H9 (cell line): ENCODE measurements around the gene JAKMIP1. TPM values are rescaled to one million over a fixed set of nuclear protein-coding genes. Genes with fewer than 3 reads are reported as not detected.

Experiments used
- DNase-seq: peaks from one replicate; pipeline ENCODE4 v3.0.0-alpha.2; 2017
- H2AFZ ChIP-seq: one replicate; pipeline ENCODE4 v1.6.1; 2013; ENCODE audit warnings: mild to moderate bottlenecking, low read length, control low read depth, moderate library complexity
- H2AK5ac ChIP-seq: 2 replicates; pipeline ENCODE4 v1.6.1; 2013; ENCODE audit warnings: low read length, control low read depth, mixed read lengths; ENCODE audit not compliant: insufficient read length
- H2BK120ac ChIP-seq: one replicate; pipeline ENCODE4 v1.6.1; 2013; ENCODE audit warnings: low read depth, mild to moderate bottlenecking, low read length, control low read depth, inconsistent platforms; ENCODE audit not compliant: poor library complexity, severe bottlenecking
- H2BK12ac ChIP-seq: 2 replicates; pipeline ENCODE4 v1.6.1; 2013; ENCODE audit warnings: low read length, control low read depth, mixed read lengths, low read depth; ENCODE audit not compliant: insufficient read length
- H2BK15ac ChIP-seq: 2 replicates; pipeline ENCODE4 v1.6.1; 2013; ENCODE audit warnings: low read depth, low read length, control low read depth
- H2BK20ac ChIP-seq: one replicate; pipeline ENCODE4 v1.6.1; 2013; ENCODE audit warnings: low read depth, mild to moderate bottlenecking, low read length, control low read depth, inconsistent platforms; ENCODE audit not compliant: poor library complexity, severe bottlenecking
- H2BK5ac ChIP-seq: 2 replicates; pipeline ENCODE4 v1.6.1; 2013; ENCODE audit warnings: low read length, control low read depth, mixed read lengths; ENCODE audit not compliant: insufficient read length
- H3K14ac ChIP-seq: 2 replicates; pipeline ENCODE4 v1.6.1; 2013; ENCODE audit warnings: low read length, control low read depth; ENCODE audit not compliant: insufficient read depth
- H3K18ac ChIP-seq: 2 replicates; pipeline ENCODE4 v1.6.1; 2013; ENCODE audit warnings: low read depth, mild to moderate bottlenecking, mixed read lengths, low read length, control low read depth; ENCODE audit not compliant: insufficient read length
- H3K23ac ChIP-seq: 2 replicates; pipeline ENCODE4 v1.6.1; 2013; ENCODE audit warnings: low read length, control low read depth, mixed read lengths, low read depth; ENCODE audit not compliant: insufficient read length
- H3K23me2 ChIP-seq: 2 replicates; pipeline ENCODE4 v1.6.1; 2013; ENCODE audit warnings: low read depth, mild to moderate bottlenecking, mixed read lengths, low read length, control low read depth; ENCODE audit not compliant: insufficient read length, poor library complexity, severe bottlenecking
- H3K27ac ChIP-seq: 2 replicates; pipeline ENCODE4 v1.5.1; 2013; ENCODE audit warnings: low read length, control low read depth, mixed read lengths, low read depth; ENCODE audit not compliant: insufficient read length
- H3K27me3 ChIP-seq: 2 replicates; pipeline ENCODE4 v1.6.1; 2013; ENCODE audit warnings: low read length, control low read depth, inconsistent platforms; ENCODE audit not compliant: insufficient read depth
- H3K4ac ChIP-seq: 2 replicates; pipeline ENCODE4 v1.6.1; 2013; ENCODE audit warnings: low read depth, mild to moderate bottlenecking, control low read depth, inconsistent platforms, low read length, moderate library complexity
- H3K4me1 ChIP-seq: 2 replicates; pipeline ENCODE4 v1.6.1; 2013; ENCODE audit warnings: low read length, control low read depth, inconsistent platforms; ENCODE audit not compliant: insufficient read depth
- H3K4me2 ChIP-seq: 2 replicates; pipeline ENCODE4 v1.6.1; 2013; ENCODE audit warnings: low read length, control low read depth, mixed read lengths; ENCODE audit not compliant: insufficient read length, insufficient read depth
- H3K56ac ChIP-seq: 2 replicates; pipeline ENCODE4 v1.6.1; 2013; ENCODE audit warnings: low read depth, mild to moderate bottlenecking, mixed read lengths, low read length, control low read depth; ENCODE audit not compliant: insufficient read length
- H3K79me1 ChIP-seq: 2 replicates; pipeline ENCODE4 v1.6.1; 2013; ENCODE audit warnings: low read depth, mild to moderate bottlenecking, moderate library complexity, low read length, control low read depth, inconsistent platforms; ENCODE audit not compliant: insufficient read depth, poor library complexity, severe bottlenecking
- H3K79me2 ChIP-seq: 2 replicates; pipeline ENCODE4 v1.6.1; 2013; ENCODE audit warnings: low read length, control low read depth, inconsistent platforms; ENCODE audit not compliant: insufficient read depth
- H3K9ac ChIP-seq: 2 replicates; pipeline ENCODE4 v1.6.1; 2013; ENCODE audit warnings: low read length, control low read depth, mixed read lengths; ENCODE audit not compliant: insufficient read length; ENCODE audit errors: extremely low read depth
- H3K9me3 ChIP-seq: one replicate; pipeline ENCODE4 v1.6.1; 2013; ENCODE audit warnings: low read depth, low read length, inconsistent platforms; ENCODE audit not compliant: control insufficient read depth
- H3T11ph ChIP-seq: one replicate; pipeline ENCODE4 v1.6.1; 2013; ENCODE audit warnings: mild to moderate bottlenecking, low read length, control low read depth, inconsistent platforms
- H4K20me1 ChIP-seq: one replicate; pipeline ENCODE4 v1.6.1; 2013; ENCODE audit not compliant: control insufficient read depth, insufficient read length, insufficient read depth
- H4K5ac ChIP-seq: 2 replicates; pipeline ENCODE4 v1.6.1; 2013; ENCODE audit warnings: low read depth, mild to moderate bottlenecking, mixed read lengths, low read length, control low read depth; ENCODE audit not compliant: insufficient read length
- H4K8ac ChIP-seq: replicated peaks from 2 replicates; pipeline ENCODE4 v1.6.1; 2013; ENCODE audit warnings: low read length, control low read depth, mixed read lengths, low read depth; ENCODE audit not compliant: insufficient read length
- H4K91ac ChIP-seq: 2 replicates; pipeline ENCODE4 v1.6.1; 2013; ENCODE audit warnings: low read depth, mild to moderate bottlenecking, moderate library complexity, mixed read lengths, low read length, control low read depth; ENCODE audit not compliant: insufficient read length
- H3K27ac Mint-ChIP-seq, 3 experiments: 2 replicates in 2 of 3; 3 replicates in 1 of 3; pipeline ENCODE4 v1.8.0; 2020 to 2021; ENCODE audit warnings: mixed read lengths in 3 of 3, mild to moderate bottlenecking in 1 of 3, moderate library complexity in 1 of 3
- H3K27me3 Mint-ChIP-seq: 2 replicates; pipeline ENCODE4 v1.8.0; 2021; ENCODE audit warnings: low read depth, mild to moderate bottlenecking, moderate library complexity, mixed read lengths
- H3K36me3 Mint-ChIP-seq, 3 experiments: 2 replicates in 2 of 3; 3 replicates in 1 of 3; pipeline ENCODE4 v1.8.0; 2020 to 2021; ENCODE audit warnings: low read depth in 3 of 3, mixed read lengths in 3 of 3; ENCODE audit not compliant: insufficient read depth in 1 of 3
- H3K4me1 Mint-ChIP-seq, 2 experiments: 2 replicates each; pipeline ENCODE4 v1.8.0; 2020; ENCODE audit warnings: mixed read lengths in 2 of 2
- H3K4me3 Mint-ChIP-seq, 2 experiments: 2 replicates in 1 of 2; 3 replicates in 1 of 2; pipeline ENCODE4 v1.8.0; 2020 to 2021; ENCODE audit warnings: mild to moderate bottlenecking in 2 of 2, mixed read lengths in 2 of 2, moderate library complexity in 1 of 2
- H3K9me3 Mint-ChIP-seq, 2 experiments: 2 replicates in 1 of 2; 3 replicates in 1 of 2; pipeline ENCODE4 v1.8.0; 2020; ENCODE audit warnings: mild to moderate bottlenecking in 2 of 2, mixed read lengths in 2 of 2, moderate library complexity in 1 of 2
- WGBS: extraction: QIAGEN DNeasy Blood & Tissue Kit; methylation state at CpG from one replicate; pipeline ENCODE4 v1.1.7; 2013; ENCODE audit warnings: missing lambda C conversion rate, low lambda C conversion rate, mixed read lengths; ENCODE audit not compliant: insufficient read length; ENCODE audit errors: extremely low coverage; 5-methylcytosine and 5-hydroxymethylcytosine counted together
- total RNA-seq: library from RNA; stranded (reverse); gene quantifications from 2 replicates; pipeline ENCODE4 v1.2.1, GENCODE V29; 2021
- TF ChIP-seq, protein P1 (sequence below): fragments of 200-600 bp; sonication (generic); conservative IDR thresholded peaks from 3 replicates; pipeline ENCODE4 v1.8.0; 2021; ENCODE audit warnings: antibody characterized with exemption, mild to moderate bottlenecking

The JAKMIP1 gene
- total RNA-seq, 1 experiment from 2014 or later, result 1.5 TPM

DNA sequence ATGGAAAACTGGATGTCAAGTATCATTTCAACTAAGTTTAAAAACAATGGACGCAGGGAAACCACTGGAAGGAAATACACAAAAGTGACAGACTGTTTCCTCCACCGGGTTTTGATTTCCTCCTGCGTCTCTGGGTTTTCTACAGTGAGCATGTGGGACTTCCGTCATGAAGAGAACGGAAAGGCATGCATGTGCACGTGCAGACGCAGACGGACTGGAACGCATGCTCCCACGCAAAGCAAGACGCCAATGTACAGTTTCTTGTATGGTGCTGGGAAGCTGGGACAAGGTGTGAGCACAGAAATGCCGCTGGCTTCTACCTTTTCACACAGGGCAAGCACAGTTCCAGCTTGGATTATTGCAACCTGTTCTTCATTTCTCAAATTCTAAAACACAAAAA is 151.8 kb downstream of the JAKMIP1 start:
- H3K36me3 Mint-ChIP-seq, result no peaks in the 10 kb centered on the region
- Histone ChIP-seq H3K18ac (no peak overlapping the region), H2BK15ac (no peak overlapping the region), H2AFZ (no peak overlapping the region), H2BK5ac (no peak overlapping the region), H3K27ac (no peak overlapping the region), H3K27me3 (no peaks in the 10 kb centered on the region), H2BK20ac (no peak overlapping the region), H2BK12ac (no peak overlapping the region), H4K91ac (no peak overlapping the region), H3K4me2 (no peak overlapping the region), H4K20me1 (no peaks in the 10 kb centered on the region), H3K4ac (no peak overlapping the region), H2BK120ac (no peak overlapping the region), H3K14ac (no peak overlapping the region), H3K9ac (no peak overlapping the region), H3K9me3 (no peaks in the 10 kb centered on the region), H3K56ac (no peak overlapping the region), H3K23ac (no peak overlapping the region), H4K5ac (no peak overlapping the region), H3T11ph (no peak overlapping the region), H3K23me2 (no peaks in the 10 kb centered on the region), H3K4me1 (no peaks in the 10 kb centered on the region), H3K79me1 (no peaks in the 10 kb centered on the region), H4K8ac (no peak overlapping the region), H3K79me2 (no peaks in the 10 kb centered on the region), H2AK5ac (no peak overlapping the region)
- H3K27ac Mint-ChIP-seq, result no peak overlapping the region
- TF ChIP-seq, protein P1, sequence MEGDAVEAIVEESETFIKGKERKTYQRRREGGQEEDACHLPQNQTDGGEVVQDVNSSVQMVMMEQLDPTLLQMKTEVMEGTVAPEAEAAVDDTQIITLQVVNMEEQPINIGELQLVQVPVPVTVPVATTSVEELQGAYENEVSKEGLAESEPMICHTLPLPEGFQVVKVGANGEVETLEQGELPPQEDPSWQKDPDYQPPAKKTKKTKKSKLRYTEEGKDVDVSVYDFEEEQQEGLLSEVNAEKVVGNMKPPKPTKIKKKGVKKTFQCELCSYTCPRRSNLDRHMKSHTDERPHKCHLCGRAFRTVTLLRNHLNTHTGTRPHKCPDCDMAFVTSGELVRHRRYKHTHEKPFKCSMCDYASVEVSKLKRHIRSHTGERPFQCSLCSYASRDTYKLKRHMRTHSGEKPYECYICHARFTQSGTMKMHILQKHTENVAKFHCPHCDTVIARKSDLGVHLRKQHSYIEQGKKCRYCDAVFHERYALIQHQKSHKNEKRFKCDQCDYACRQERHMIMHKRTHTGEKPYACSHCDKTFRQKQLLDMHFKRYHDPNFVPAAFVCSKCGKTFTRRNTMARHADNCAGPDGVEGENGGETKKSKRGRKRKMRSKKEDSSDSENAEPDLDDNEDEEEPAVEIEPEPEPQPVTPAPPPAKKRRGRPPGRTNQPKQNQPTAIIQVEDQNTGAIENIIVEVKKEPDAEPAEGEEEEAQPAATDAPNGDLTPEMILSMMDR, result no peak
- peaks cover 5% of the 10 kb centered on the region; the same call in 1 of the 2 replicates for H3K27me3 Mint-ChIP-seq
- H3K4me1 Mint-ChIP-seq, result peaks cover 9 to 13% of the 10 kb centered on the region in 2 experiments
- WGBS, result no CpG with 5 or more reads among the region's 12 CpGs
- no peak for DNase-seq
- H3K9me3 Mint-ChIP-seq, result no peaks in the 10 kb centered on the region
- no peak overlapping the region for H3K4me3 Mint-ChIP-seq
